Measurements from ENCODE around the gene CCNF. TPM values are rescaled to one million over a fixed set of nuclear protein-coding genes. Genes with fewer than 3 reads are reported as not detected.

The CCNF gene
- total and polyA plus RNA-seq, 11 donors = 0.38 to 6.0 (median 1.6) TPM

GRCh38 chr16:2497116-2497630 is 67.9 kb downstream of the CCNF start:
- intact Hi-C loops (cut with DNase I) = loop anchor here in 8 of 10 donors (2.0 to 10.0 kb wide), 7 partner anchors 22 to 302 kb away; partner anchors contain the start of genes ABCA3 (in 1 of the 8), CASKIN1 (in 1 of the 8), CCNF (in 1 of the 8) and TBC1D24 (in 1 of the 8)
- peaks cover 0 to 45% (median 34%) of the 10 kb centered on the region in 12 donors for H3K4me1 ChIP-seq
- TF ChIP-seq POLR2A (IDR thresholded peaks at IDR 0.05) = no peak
- peak in 2 of 12 donors; percentile 11 to 29 for TF ChIP-seq CTCF (IDR thresholded peaks at IDR 0.05)
- 21 to 34% (median 27%) methylated on average over 18 to 21 of the region's 21 CpGs for WGBS, 4 donors
- no peaks in the 10 kb centered on the region for H3K27me3 ChIP-seq
- peak; percentile 45 to 76 (median 72) for ATAC-seq
- no peak overlapping the region for H3K4me3 ChIP-seq
- DNase-seq = peak; percentile 79 to 93 (median 89)
- H3K9me3 ChIP-seq = no peaks in the 10 kb centered on the region
- H3K36me3 ChIP-seq = peaks cover 0 to 19% (median 3%) of the 10 kb centered on the region in 9 donors
- peak overlapping the region in 11 of 12 donors; percentile 13 to 63 (median 52) for H3K27ac ChIP-seq

DNA sequence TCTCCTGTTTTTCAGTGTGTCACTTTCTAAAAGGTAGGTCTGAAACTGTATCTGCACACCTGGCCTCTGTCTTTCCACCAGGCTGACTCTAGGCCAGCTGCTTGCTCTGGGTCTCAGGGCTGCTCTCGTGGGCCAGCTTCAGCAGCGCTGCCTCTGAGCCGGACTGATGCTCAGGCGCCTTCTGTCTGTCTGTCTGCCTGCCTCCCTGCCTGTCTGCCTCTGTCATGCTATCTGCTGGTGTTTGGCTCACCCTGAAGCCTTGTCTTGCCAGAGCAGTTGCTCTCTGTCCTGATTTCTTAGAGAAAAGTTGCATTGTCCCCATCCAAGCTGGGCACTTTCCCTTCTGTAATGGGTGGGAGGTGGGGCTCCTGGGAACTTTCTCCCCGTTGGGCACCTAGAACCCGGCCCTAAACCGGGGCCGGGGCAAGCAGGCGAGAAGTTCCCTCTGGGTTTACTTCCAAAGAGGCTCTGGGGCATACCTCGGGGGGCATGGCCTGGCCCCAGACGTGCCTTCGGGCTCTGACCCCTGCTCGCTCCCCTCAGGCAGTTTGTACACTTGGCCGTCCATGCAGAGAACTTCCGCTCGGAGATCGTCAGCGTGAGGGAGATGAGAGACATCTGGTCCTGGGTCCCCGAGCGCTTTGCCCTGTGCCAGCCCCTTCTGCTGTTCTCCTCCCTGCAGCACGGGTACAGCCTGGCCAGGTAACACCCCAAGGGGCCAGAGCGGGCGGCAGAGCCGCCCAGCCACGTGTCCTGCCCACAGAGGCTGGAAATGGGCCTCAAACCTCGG is 68.6 kb downstream of the CCNF start:
- peaks cover 0 to 50% (median 38%) of the 10 kb centered on the region in 12 donors for H3K4me1 ChIP-seq
- 74 to 82% (median 78%) methylated on average over 15 to 26 of the region's 26 CpGs for WGBS, 4 donors
- TF ChIP-seq CTCF (IDR thresholded peaks at IDR 0.05) (no peak), POLR2A (IDR thresholded peaks at IDR 0.05) (no peak)
- DNase-seq (peak in 1 of 5 donors; percentile 58), ATAC-seq (no peak)
- H3K27ac ChIP-seq = peak overlapping the region in 11 of 12 donors; percentile 22 to 63 (median 52)
- H3K36me3 ChIP-seq = peaks cover 0 to 19% (median 3%) of the 10 kb centered on the region in 9 donors
- H3K9me3 ChIP-seq = no peaks in the 10 kb centered on the region
- no peak overlapping the region for H3K4me3 ChIP-seq
- H3K27me3 ChIP-seq = no peaks in the 10 kb centered on the region
- intact Hi-C loops (cut with DNase I) = loop anchor here in 8 of 10 donors (2.0 to 10.0 kb wide), 7 partner anchors 23 to 303 kb away; partner anchors contain the start of genes ABCA3 (in 1 of the 8), CASKIN1 (in 1 of the 8), CCNF (in 1 of the 8) and TBC1D24 (in 1 of the 8)

- peaks cover 0 to 53% (median 42%) of the 10 kb centered on the region in 12 donors for H3K4me1 ChIP-seq
- H3K9me3 ChIP-seq = no peaks in the 10 kb centered on the region
- peak in 3 of 4 donors; percentile 15 to 31 (median 24) for ATAC-seq
- TF ChIP-seq POLR2A (IDR thresholded peaks at IDR 0.05) (no peak), CTCF (IDR thresholded peaks at IDR 0.05) (no peak)
- intact Hi-C loops (cut with DNase I) = loop anchor here in 7 of 10 donors (5.0 to 10.0 kb wide), 6 partner anchors 64 to 304 kb away; partner anchors contain the start of genes ABCA3 (in 1 of the 7), CASKIN1 (in 1 of the 7) and CCNF (in 1 of the 7)
- peak overlapping the region in 9 of 12 donors; percentile 22 to 60 (median 46) for H3K27ac ChIP-seq
- DNase-seq = peak in 2 of 5 donors; percentile 74 to 77
- peaks cover 0 to 19% (median 3%) of the 10 kb centered on the region in 9 donors for H3K36me3 ChIP-seq
- WGBS, 4 donors = 67 to 79% (median 78%) methylated on average over 10 to 15 of the region's 15 CpGs
- H3K4me3 ChIP-seq = no peak overlapping the region
- H3K27me3 ChIP-seq = no peaks in the 10 kb centered on the region
Observed at GRCh38 chr16:2498531-2499253, 69.4 kb downstream of the CCNF start.

Data from heart left ventricle (tissue), 16 donors.